H9 (cell line): ENCODE results near the gene RTL9. TPM values are rescaled to one million over a fixed set of nuclear protein-coding genes. Genes with fewer than 3 reads are reported as not detected.

Experiments used
- DNase-seq: peaks from one replicate; pipeline ENCODE4 v3.0.0-alpha.2; 2017
- H2AFZ ChIP-seq: one replicate; pipeline ENCODE4 v1.6.1; 2013; ENCODE audit warnings: mild to moderate bottlenecking, low read length, control low read depth, moderate library complexity
- H2AK5ac ChIP-seq: 2 replicates; pipeline ENCODE4 v1.6.1; 2013; ENCODE audit warnings: low read length, control low read depth, mixed read lengths; ENCODE audit not compliant: insufficient read length
- H2BK120ac ChIP-seq: one replicate; pipeline ENCODE4 v1.6.1; 2013; ENCODE audit warnings: low read depth, mild to moderate bottlenecking, low read length, control low read depth, inconsistent platforms; ENCODE audit not compliant: poor library complexity, severe bottlenecking
- H2BK12ac ChIP-seq: 2 replicates; pipeline ENCODE4 v1.6.1; 2013; ENCODE audit warnings: low read length, control low read depth, mixed read lengths, low read depth; ENCODE audit not compliant: insufficient read length
- H2BK15ac ChIP-seq: 2 replicates; pipeline ENCODE4 v1.6.1; 2013; ENCODE audit warnings: low read depth, low read length, control low read depth
- H2BK20ac ChIP-seq: one replicate; pipeline ENCODE4 v1.6.1; 2013; ENCODE audit warnings: low read depth, mild to moderate bottlenecking, low read length, control low read depth, inconsistent platforms; ENCODE audit not compliant: poor library complexity, severe bottlenecking
- H2BK5ac ChIP-seq: 2 replicates; pipeline ENCODE4 v1.6.1; 2013; ENCODE audit warnings: low read length, control low read depth, mixed read lengths; ENCODE audit not compliant: insufficient read length
- H3K14ac ChIP-seq: 2 replicates; pipeline ENCODE4 v1.6.1; 2013; ENCODE audit warnings: low read length, control low read depth; ENCODE audit not compliant: insufficient read depth
- H3K18ac ChIP-seq: 2 replicates; pipeline ENCODE4 v1.6.1; 2013; ENCODE audit warnings: low read depth, mild to moderate bottlenecking, mixed read lengths, low read length, control low read depth; ENCODE audit not compliant: insufficient read length
- H3K23ac ChIP-seq: 2 replicates; pipeline ENCODE4 v1.6.1; 2013; ENCODE audit warnings: low read length, control low read depth, mixed read lengths, low read depth; ENCODE audit not compliant: insufficient read length
- H3K23me2 ChIP-seq: 2 replicates; pipeline ENCODE4 v1.6.1; 2013; ENCODE audit warnings: low read depth, mild to moderate bottlenecking, mixed read lengths, low read length, control low read depth; ENCODE audit not compliant: insufficient read length, poor library complexity, severe bottlenecking
- H3K27ac ChIP-seq: 2 replicates; pipeline ENCODE4 v1.5.1; 2013; ENCODE audit warnings: low read length, control low read depth, mixed read lengths, low read depth; ENCODE audit not compliant: insufficient read length
- H3K27me3 ChIP-seq: 2 replicates; pipeline ENCODE4 v1.6.1; 2013; ENCODE audit warnings: low read length, control low read depth, inconsistent platforms; ENCODE audit not compliant: insufficient read depth
- H3K4ac ChIP-seq: 2 replicates; pipeline ENCODE4 v1.6.1; 2013; ENCODE audit warnings: low read depth, mild to moderate bottlenecking, control low read depth, inconsistent platforms, low read length, moderate library complexity
- H3K4me1 ChIP-seq: 2 replicates; pipeline ENCODE4 v1.6.1; 2013; ENCODE audit warnings: low read length, control low read depth, inconsistent platforms; ENCODE audit not compliant: insufficient read depth
- H3K4me2 ChIP-seq: 2 replicates; pipeline ENCODE4 v1.6.1; 2013; ENCODE audit warnings: low read length, control low read depth, mixed read lengths; ENCODE audit not compliant: insufficient read length, insufficient read depth
- H3K56ac ChIP-seq: 2 replicates; pipeline ENCODE4 v1.6.1; 2013; ENCODE audit warnings: low read depth, mild to moderate bottlenecking, mixed read lengths, low read length, control low read depth; ENCODE audit not compliant: insufficient read length
- H3K79me1 ChIP-seq: 2 replicates; pipeline ENCODE4 v1.6.1; 2013; ENCODE audit warnings: low read depth, mild to moderate bottlenecking, moderate library complexity, low read length, control low read depth, inconsistent platforms; ENCODE audit not compliant: insufficient read depth, poor library complexity, severe bottlenecking
- H3K79me2 ChIP-seq: 2 replicates; pipeline ENCODE4 v1.6.1; 2013; ENCODE audit warnings: low read length, control low read depth, inconsistent platforms; ENCODE audit not compliant: insufficient read depth
- H3K9ac ChIP-seq: 2 replicates; pipeline ENCODE4 v1.6.1; 2013; ENCODE audit warnings: low read length, control low read depth, mixed read lengths; ENCODE audit not compliant: insufficient read length; ENCODE audit errors: extremely low read depth
- H3K9me3 ChIP-seq: one replicate; pipeline ENCODE4 v1.6.1; 2013; ENCODE audit warnings: low read depth, low read length, inconsistent platforms; ENCODE audit not compliant: control insufficient read depth
- H3T11ph ChIP-seq: one replicate; pipeline ENCODE4 v1.6.1; 2013; ENCODE audit warnings: mild to moderate bottlenecking, low read length, control low read depth, inconsistent platforms
- H4K20me1 ChIP-seq: one replicate; pipeline ENCODE4 v1.6.1; 2013; ENCODE audit not compliant: control insufficient read depth, insufficient read length, insufficient read depth
- H4K5ac ChIP-seq: 2 replicates; pipeline ENCODE4 v1.6.1; 2013; ENCODE audit warnings: low read depth, mild to moderate bottlenecking, mixed read lengths, low read length, control low read depth; ENCODE audit not compliant: insufficient read length
- H4K8ac ChIP-seq: replicated peaks from 2 replicates; pipeline ENCODE4 v1.6.1; 2013; ENCODE audit warnings: low read length, control low read depth, mixed read lengths, low read depth; ENCODE audit not compliant: insufficient read length
- H4K91ac ChIP-seq: 2 replicates; pipeline ENCODE4 v1.6.1; 2013; ENCODE audit warnings: low read depth, mild to moderate bottlenecking, moderate library complexity, mixed read lengths, low read length, control low read depth; ENCODE audit not compliant: insufficient read length
- H3K27ac Mint-ChIP-seq, 3 experiments: 2 replicates in 2 of 3; 3 replicates in 1 of 3; pipeline ENCODE4 v1.8.0; 2020 to 2021; ENCODE audit warnings: mixed read lengths in 3 of 3, mild to moderate bottlenecking in 1 of 3, moderate library complexity in 1 of 3
- H3K27me3 Mint-ChIP-seq: 2 replicates; pipeline ENCODE4 v1.8.0; 2021; ENCODE audit warnings: low read depth, mild to moderate bottlenecking, moderate library complexity, mixed read lengths
- H3K36me3 Mint-ChIP-seq, 3 experiments: 2 replicates in 2 of 3; 3 replicates in 1 of 3; pipeline ENCODE4 v1.8.0; 2020 to 2021; ENCODE audit warnings: low read depth in 3 of 3, mixed read lengths in 3 of 3; ENCODE audit not compliant: insufficient read depth in 1 of 3
- H3K4me1 Mint-ChIP-seq, 2 experiments: 2 replicates each; pipeline ENCODE4 v1.8.0; 2020; ENCODE audit warnings: mixed read lengths in 2 of 2
- H3K4me3 Mint-ChIP-seq, 2 experiments: 2 replicates in 1 of 2; 3 replicates in 1 of 2; pipeline ENCODE4 v1.8.0; 2020 to 2021; ENCODE audit warnings: mild to moderate bottlenecking in 2 of 2, mixed read lengths in 2 of 2, moderate library complexity in 1 of 2
- H3K9me3 Mint-ChIP-seq, 2 experiments: 2 replicates in 1 of 2; 3 replicates in 1 of 2; pipeline ENCODE4 v1.8.0; 2020; ENCODE audit warnings: mild to moderate bottlenecking in 2 of 2, mixed read lengths in 2 of 2, moderate library complexity in 1 of 2
- CTCF ChIP-seq: fragments of 200-600 bp; sonication (generic); conservative IDR thresholded peaks from 3 replicates; pipeline ENCODE4 v1.8.0; 2021; ENCODE audit warnings: antibody characterized with exemption, mild to moderate bottlenecking
- WGBS: extraction: QIAGEN DNeasy Blood & Tissue Kit; methylation state at CpG from one replicate; pipeline ENCODE4 v1.1.7; 2013; ENCODE audit warnings: missing lambda C conversion rate, low lambda C conversion rate, mixed read lengths; ENCODE audit not compliant: insufficient read length; ENCODE audit errors: extremely low coverage; 5-methylcytosine and 5-hydroxymethylcytosine counted together
- total RNA-seq: library from RNA; stranded (reverse); gene quantifications from 2 replicates; pipeline ENCODE4 v1.2.1, GENCODE V29; 2021

RTL9 gene
- total RNA-seq, 1 experiment from 2014 or later: 0.13 TPM

- Histone ChIP-seq H2AFZ (no peak overlapping the region), H3K27ac (no peak overlapping the region), H2BK120ac (no peak overlapping the region), H4K20me1 (no peaks in the 10 kb centered on the region), H4K8ac (no peak overlapping the region), H3K14ac (no peak overlapping the region), H3K56ac (no peak overlapping the region), H3K4ac (no peak overlapping the region), H2BK5ac (no peak overlapping the region), H4K91ac (no peak overlapping the region), H3K23me2 (peaks cover 10% of the 10 kb centered on the region), H2BK20ac (no peak overlapping the region), H3K79me1 (no peaks in the 10 kb centered on the region), H3K4me1 (peaks cover 13% of the 10 kb centered on the region), H4K5ac (no peak overlapping the region), H2BK12ac (no peak overlapping the region), H3K79me2 (peaks cover 16% of the 10 kb centered on the region; the same call in 1 of the 2 replicates), H2AK5ac (no peak overlapping the region), H3K9me3 (no peaks in the 10 kb centered on the region), H3K4me2 (peak overlapping the region; percentile 65), H3K18ac (no peak overlapping the region), H3T11ph (no peak overlapping the region), H3K27me3 (no peaks in the 10 kb centered on the region), H2BK15ac (no peak overlapping the region), H3K9ac (peak overlapping the region; percentile 9), H3K23ac (no peak overlapping the region)
- H3K27ac Mint-ChIP-seq: peak overlapping the region; percentile 51 to 91 (median 76); a peak in 3 of 7 replicates
- H3K27me3 Mint-ChIP-seq: no peaks in the 10 kb centered on the region
- no peak for DNase-seq
- TF ChIP-seq CTCF: no peak
- peak overlapping the region; percentile 92 to 98 for H3K4me3 Mint-ChIP-seq
- no CpG with 5 or more reads among the region's 12 CpGs for WGBS
- peaks cover 74 to 76% of the 10 kb centered on the region in 2 experiments for H3K4me1 Mint-ChIP-seq
- no peaks in the 10 kb centered on the region for H3K36me3 Mint-ChIP-seq
- no peaks in the 10 kb centered on the region for H3K9me3 Mint-ChIP-seq
Observed at GRCh38 chrX:110316351-110317060, 42.1 kb upstream of the RTL9 start.
